ENCODE results near the gene TRIM40. TPM values are rescaled to one million over a fixed set of nuclear protein-coding genes. Genes with fewer than 3 reads are reported as not detected.

Gene TRIM40
- total and polyA plus RNA-seq, 2 experiments from 2014 or later: not detected

DNA sequence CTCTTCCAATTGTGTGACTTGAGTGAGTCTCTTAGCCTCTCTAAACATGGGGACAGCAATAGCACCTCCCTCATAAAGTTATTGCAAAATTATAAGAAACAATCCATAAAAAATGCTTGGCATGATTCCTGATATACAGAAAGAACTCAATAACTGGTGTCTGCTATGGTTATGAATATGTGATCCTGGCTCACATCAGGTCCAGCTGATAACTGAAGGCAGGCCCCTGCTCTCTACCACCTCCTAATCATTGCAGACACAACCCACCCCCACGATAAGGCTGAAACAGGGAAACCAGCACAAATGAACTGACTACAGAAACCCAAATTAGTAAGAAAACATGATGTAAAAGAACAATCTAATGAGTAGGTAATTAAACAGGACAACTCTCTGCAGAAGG is 32.8 kb downstream of the TRIM40 start:
- peaks cover 35% of the 10 kb centered on the region for H3K27me3 Mint-ChIP-seq (ENCODE audit: insufficient read depth, low read depth, poor library complexity)
- ATAC-seq: no peak

More for the DNA sequence above, 32.8 kb downstream of the TRIM40 start:
- Mint-ChIP-seq H3K4me3 (no peak overlapping the region), H3K36me3 (ENCODE audit: low read depth) (no peaks in the 10 kb centered on the region), H3K27ac (no peak overlapping the region), H3K4me1 (peaks cover 7% of the 10 kb centered on the region), H3K9me3 (no peaks in the 10 kb centered on the region)
- TF ChIP-seq, protein P1, sequence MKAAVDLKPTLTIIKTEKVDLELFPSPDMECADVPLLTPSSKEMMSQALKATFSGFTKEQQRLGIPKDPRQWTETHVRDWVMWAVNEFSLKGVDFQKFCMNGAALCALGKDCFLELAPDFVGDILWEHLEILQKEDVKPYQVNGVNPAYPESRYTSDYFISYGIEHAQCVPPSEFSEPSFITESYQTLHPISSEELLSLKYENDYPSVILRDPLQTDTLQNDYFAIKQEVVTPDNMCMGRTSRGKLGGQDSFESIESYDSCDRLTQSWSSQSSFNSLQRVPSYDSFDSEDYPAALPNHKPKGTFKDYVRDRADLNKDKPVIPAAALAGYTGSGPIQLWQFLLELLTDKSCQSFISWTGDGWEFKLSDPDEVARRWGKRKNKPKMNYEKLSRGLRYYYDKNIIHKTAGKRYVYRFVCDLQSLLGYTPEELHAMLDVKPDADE (IDR thresholded peaks at IDR 0.05): no peak
- no peak for TF ChIP-seq NANOG (IDR thresholded peaks at IDR 0.05; ENCODE audit: borderline replicate concordance)
- TF ChIP-seq ZNF114 (CRISPR knock-in tag; IDR thresholded peaks at IDR 0.05): no peak
- no peak for TF ChIP-seq CREB1 (CRISPR knock-in tag; IDR thresholded peaks at IDR 0.05; ENCODE audit: low read depth)
- TF ChIP-seq POLR2AphosphoS5 (IDR thresholded peaks at IDR 0.05; ENCODE audit: low read depth): no peak
- TF ChIP-seq EZH2phosphoT487 (IDR thresholded peaks at IDR 0.05; ENCODE audit: unreplicated experiment): no peak
- TF ChIP-seq, protein P2, sequence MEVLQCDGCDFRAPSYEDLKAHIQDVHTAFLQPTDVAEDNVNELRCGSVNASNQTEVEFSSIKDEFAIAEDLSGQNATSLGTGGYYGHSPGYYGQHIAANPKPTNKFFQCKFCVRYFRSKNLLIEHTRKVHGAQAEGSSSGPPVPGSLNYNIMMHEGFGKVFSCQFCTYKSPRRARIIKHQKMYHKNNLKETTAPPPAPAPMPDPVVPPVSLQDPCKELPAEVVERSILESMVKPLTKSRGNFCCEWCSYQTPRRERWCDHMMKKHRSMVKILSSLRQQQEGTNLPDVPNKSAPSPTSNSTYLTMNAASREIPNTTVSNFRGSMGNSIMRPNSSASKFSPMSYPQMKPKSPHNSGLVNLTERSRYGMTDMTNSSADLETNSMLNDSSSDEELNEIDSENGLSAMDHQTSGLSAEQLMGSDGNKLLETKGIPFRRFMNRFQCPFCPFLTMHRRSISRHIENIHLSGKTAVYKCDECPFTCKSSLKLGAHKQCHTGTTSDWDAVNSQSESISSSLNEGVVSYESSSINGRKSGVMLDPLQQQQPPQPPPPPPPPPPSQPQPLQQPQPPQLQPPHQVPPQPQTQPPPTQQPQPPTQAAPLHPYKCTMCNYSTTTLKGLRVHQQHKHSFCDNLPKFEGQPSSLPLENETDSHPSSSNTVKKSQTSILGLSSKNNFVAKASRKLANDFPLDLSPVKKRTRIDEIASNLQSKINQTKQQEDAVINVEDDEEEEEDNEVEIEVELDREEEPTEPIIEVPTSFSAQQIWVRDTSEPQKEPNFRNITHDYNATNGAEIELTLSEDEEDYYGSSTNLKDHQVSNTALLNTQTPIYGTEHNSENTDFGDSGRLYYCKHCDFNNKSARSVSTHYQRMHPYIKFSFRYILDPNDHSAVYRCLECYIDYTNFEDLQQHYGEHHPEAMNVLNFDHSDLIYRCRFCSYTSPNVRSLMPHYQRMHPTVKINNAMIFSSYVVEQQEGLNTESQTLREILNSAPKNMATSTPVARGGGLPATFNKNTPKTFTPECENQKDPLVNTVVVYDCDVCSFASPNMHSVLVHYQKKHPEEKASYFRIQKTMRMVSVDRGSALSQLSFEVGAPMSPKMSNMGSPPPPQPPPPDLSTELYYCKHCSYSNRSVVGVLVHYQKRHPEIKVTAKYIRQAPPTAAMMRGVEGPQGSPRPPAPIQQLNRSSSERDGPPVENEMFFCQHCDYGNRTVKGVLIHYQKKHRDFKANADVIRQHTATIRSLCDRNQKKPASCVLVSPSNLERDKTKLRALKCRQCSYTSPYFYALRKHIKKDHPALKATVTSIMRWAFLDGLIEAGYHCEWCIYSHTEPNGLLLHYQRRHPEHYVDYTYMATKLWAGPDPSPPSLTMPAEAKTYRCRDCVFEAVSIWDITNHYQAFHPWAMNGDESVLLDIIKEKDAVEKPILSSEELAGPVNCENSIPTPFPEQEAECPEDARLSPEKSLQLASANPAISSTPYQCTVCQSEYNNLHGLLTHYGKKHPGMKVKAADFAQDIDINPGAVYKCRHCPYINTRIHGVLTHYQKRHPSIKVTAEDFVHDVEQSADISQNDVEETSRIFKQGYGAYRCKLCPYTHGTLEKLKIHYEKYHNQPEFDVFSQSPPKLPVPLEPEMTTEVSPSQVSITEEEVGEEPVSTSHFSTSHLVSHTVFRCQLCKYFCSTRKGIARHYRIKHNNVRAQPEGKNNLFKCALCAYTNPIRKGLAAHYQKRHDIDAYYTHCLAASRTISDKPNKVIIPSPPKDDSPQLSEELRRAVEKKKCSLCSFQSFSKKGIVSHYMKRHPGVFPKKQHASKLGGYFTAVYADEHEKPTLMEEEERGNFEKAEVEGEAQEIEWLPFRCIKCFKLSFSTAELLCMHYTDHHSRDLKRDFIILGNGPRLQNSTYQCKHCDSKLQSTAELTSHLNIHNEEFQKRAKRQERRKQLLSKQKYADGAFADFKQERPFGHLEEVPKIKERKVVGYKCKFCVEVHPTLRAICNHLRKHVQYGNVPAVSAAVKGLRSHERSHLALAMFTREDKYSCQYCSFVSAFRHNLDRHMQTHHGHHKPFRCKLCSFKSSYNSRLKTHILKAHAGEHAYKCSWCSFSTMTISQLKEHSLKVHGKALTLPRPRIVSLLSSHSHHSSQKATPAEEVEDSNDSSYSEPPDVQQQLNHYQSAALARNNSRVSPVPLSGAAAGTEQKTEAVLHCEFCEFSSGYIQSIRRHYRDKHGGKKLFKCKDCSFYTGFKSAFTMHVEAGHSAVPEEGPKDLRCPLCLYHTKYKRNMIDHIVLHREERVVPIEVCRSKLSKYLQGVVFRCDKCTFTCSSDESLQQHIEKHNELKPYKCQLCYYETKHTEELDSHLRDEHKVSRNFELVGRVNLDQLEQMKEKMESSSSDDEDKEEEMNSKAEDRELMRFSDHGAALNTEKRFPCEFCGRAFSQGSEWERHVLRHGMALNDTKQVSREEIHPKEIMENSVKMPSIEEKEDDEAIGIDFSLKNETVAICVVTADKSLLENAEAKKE (CRISPR knock-in tag; IDR thresholded peaks at IDR 0.05): no peak
- TF ChIP-seq, protein P3, sequence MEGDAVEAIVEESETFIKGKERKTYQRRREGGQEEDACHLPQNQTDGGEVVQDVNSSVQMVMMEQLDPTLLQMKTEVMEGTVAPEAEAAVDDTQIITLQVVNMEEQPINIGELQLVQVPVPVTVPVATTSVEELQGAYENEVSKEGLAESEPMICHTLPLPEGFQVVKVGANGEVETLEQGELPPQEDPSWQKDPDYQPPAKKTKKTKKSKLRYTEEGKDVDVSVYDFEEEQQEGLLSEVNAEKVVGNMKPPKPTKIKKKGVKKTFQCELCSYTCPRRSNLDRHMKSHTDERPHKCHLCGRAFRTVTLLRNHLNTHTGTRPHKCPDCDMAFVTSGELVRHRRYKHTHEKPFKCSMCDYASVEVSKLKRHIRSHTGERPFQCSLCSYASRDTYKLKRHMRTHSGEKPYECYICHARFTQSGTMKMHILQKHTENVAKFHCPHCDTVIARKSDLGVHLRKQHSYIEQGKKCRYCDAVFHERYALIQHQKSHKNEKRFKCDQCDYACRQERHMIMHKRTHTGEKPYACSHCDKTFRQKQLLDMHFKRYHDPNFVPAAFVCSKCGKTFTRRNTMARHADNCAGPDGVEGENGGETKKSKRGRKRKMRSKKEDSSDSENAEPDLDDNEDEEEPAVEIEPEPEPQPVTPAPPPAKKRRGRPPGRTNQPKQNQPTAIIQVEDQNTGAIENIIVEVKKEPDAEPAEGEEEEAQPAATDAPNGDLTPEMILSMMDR (conservative IDR thresholded peaks at IDR 0.05; ENCODE audit: low read depth in 2 of 2): no peak
- no peak for TF ChIP-seq ZNF331 (CRISPR knock-in tag; IDR thresholded peaks at IDR 0.05; ENCODE audit: low read depth)
- TF ChIP-seq STAT1 (IDR thresholded peaks at IDR 0.05; ENCODE audit: unreplicated experiment): no peak
- TF ChIP-seq, protein P4, sequence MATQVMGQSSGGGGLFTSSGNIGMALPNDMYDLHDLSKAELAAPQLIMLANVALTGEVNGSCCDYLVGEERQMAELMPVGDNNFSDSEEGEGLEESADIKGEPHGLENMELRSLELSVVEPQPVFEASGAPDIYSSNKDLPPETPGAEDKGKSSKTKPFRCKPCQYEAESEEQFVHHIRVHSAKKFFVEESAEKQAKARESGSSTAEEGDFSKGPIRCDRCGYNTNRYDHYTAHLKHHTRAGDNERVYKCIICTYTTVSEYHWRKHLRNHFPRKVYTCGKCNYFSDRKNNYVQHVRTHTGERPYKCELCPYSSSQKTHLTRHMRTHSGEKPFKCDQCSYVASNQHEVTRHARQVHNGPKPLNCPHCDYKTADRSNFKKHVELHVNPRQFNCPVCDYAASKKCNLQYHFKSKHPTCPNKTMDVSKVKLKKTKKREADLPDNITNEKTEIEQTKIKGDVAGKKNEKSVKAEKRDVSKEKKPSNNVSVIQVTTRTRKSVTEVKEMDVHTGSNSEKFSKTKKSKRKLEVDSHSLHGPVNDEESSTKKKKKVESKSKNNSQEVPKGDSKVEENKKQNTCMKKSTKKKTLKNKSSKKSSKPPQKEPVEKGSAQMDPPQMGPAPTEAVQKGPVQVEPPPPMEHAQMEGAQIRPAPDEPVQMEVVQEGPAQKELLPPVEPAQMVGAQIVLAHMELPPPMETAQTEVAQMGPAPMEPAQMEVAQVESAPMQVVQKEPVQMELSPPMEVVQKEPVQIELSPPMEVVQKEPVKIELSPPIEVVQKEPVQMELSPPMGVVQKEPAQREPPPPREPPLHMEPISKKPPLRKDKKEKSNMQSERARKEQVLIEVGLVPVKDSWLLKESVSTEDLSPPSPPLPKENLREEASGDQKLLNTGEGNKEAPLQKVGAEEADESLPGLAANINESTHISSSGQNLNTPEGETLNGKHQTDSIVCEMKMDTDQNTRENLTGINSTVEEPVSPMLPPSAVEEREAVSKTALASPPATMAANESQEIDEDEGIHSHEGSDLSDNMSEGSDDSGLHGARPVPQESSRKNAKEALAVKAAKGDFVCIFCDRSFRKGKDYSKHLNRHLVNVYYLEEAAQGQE (IDR thresholded peaks at IDR 0.05; ENCODE audit: unreplicated experiment): no peak
- no peak for TF ChIP-seq EZH2 (IDR thresholded peaks at IDR 0.05; ENCODE audit: low read depth, unreplicated experiment)
- TF ChIP-seq JUNB (IDR thresholded peaks at IDR 0.05; ENCODE audit: unreplicated experiment): no peak
- Histone ChIP-seq H2AFZ (no peak overlapping the region), H3K4me2 (no peak overlapping the region), H3K27me3 (ENCODE audit: insufficient read depth) (peaks cover 41% of the 10 kb centered on the region), H3K9me2 (ENCODE audit: insufficient read depth) (no peaks in the 10 kb centered on the region), H3K4me3 (no peak overlapping the region), H3K36me3 (ENCODE audit: insufficient read depth) (no peaks in the 10 kb centered on the region), H3F3A (replicated peaks; ENCODE audit: low read depth) (0 out of 2 replicates have a peak, but pooled peaks cover 4% of the 10 kb centered on the region), H3K79me2 (replicated peaks; ENCODE audit: insufficient read depth) (no peaks in the 10 kb centered on the region), H3K4me1 (ENCODE audit: insufficient read depth) (no peaks in the 10 kb centered on the region), H4K20me1 (replicated peaks; ENCODE audit: insufficient read depth) (no peaks in the 10 kb centered on the region), H3K27ac (ENCODE audit: low read depth) (no peak overlapping the region)
- DNase-seq (ENCODE audit: low spot score): no peak
